GM18861 (cell line): Measurements from ENCODE around the gene RRBP1.
"Not testable (repeated sequence)": the region's sequence is repeated elsewhere in the genome, so short reads cannot be mapped to it uniquely, and the experiment has no call there.

Experiments used
- ATAC-seq: cut with Tn5 transposase; IDR thresholded peaks from one replicate; pipeline ENCODE4 v1.9.1; 2021; ENCODE audit not compliant: unreplicated experiment

RRBP1 gene

GRCh38 chr20:17709361-17710293 lies 27.6 kb upstream of the RRBP1 start:
- ATAC-seq = no peak

- ATAC-seq = no peak
Measured at GRCh38 chr20:17708675-17709360, 26.8 kb upstream of the RRBP1 start.

- ATAC-seq = not testable (repeated sequence)
Measured at GRCh38 chr20:17707951-17708350, 25.9 kb upstream of the RRBP1 start.

GRCh38 chr20:17706632-17707031 lies 24.6 kb upstream of the RRBP1 start:
- no peak for ATAC-seq

- ATAC-seq = no peak
Measured at GRCh38 chr20:17705916-17706315, 23.9 kb upstream of the RRBP1 start.

- ATAC-seq = no peak
Measured at GRCh38 chr20:17704589-17705317, 22.7 kb upstream of the RRBP1 start.

- ATAC-seq = no peak
Measured at GRCh38 chr20:17701826-17702225, 19.8 kb upstream of the RRBP1 start.

- no peak for ATAC-seq
Measured at GRCh38 chr20:17700637-17701036, 18.6 kb upstream of the RRBP1 start.

GRCh38 chr20:17699931-17700351 lies 17.9 kb upstream of the RRBP1 start, which contains the start of gene BANF2:
Gene BANF2 (plus strand): TSS chr20:17699966. CDS start chr20:17725026, 25,060 bp downstream.
- ATAC-seq = no peak

- no peak for ATAC-seq
Measured at GRCh38 chr20:17698384-17698783, 16.3 kb upstream of the RRBP1 start.

GRCh38 chr20:17697171-17697570 lies 15.1 kb upstream of the RRBP1 start:
- no peak for ATAC-seq

- ATAC-seq = no peak
Measured at GRCh38 chr20:17696287-17696686, 14.2 kb upstream of the RRBP1 start.

GRCh38 chr20:17694767-17695166 lies 12.7 kb upstream of the RRBP1 start:
- ATAC-seq = no peak

GRCh38 chr20:17693444-17694001 lies 11.5 kb upstream of the RRBP1 start:
- ATAC-seq = no peak

- no peak for ATAC-seq
Measured at GRCh38 chr20:17691758-17692157, 9.7 kb upstream of the RRBP1 start.

GRCh38 chr20:17690144-17690543 lies 8.1 kb upstream of the RRBP1 start:
- no peak for ATAC-seq

GRCh38 chr20:17688965-17689364 lies 6.9 kb upstream of the RRBP1 start:
- no peak for ATAC-seq

GRCh38 chr20:17687800-17688199 lies 5.8 kb upstream of the RRBP1 start:
- ATAC-seq = no peak

- no peak for ATAC-seq
Measured at GRCh38 chr20:17685168-17685567, 3.1 kb upstream of the RRBP1 start.

- no peak for ATAC-seq
Measured at GRCh38 chr20:17684077-17684888, 2.2 kb upstream of the RRBP1 start.
